Sigmoid colon (tissue), 3 donors: ENCODE data around the gene FAM107A.

Experiments used
- CTCF ChIP-seq, 4 experiments: fragments of 450-650 bp in 3 of 4; fragments of 200-600 bp in 1 of 4; IDR thresholded peaks; one replicate each; pipeline ENCODE4 v1.5.1; 2016 to 2019; ENCODE audit warnings: antibody characterized with exemption in 4 of 4, mild to moderate bottlenecking in 3 of 4, moderate library complexity in 2 of 4
- POLR2A ChIP-seq, 2 donors: fragments of 450-650 bp; IDR thresholded peaks; one replicate each; pipeline ENCODE4 v1.6.1; 2016; ENCODE audit warnings: antibody characterized with exemption in 2 of 2, mild to moderate bottlenecking in 2 of 2, moderate library complexity in 2 of 2

GRCh38 chr3:58622436-58622835 lies 45.2 kb upstream of the FAM107A start:
- TF ChIP-seq CTCF (IDR thresholded peaks at IDR 0.05) = no peak
- no peak for TF ChIP-seq POLR2A (IDR thresholded peaks at IDR 0.05)
